Ovary (tissue), 3 donors: Measurements from ENCODE around the gene ADAMTSL3.

Experiments
- CTCF ChIP-seq, 3 donors: fragments of 450-650 bp in 2 of 3; fragments of 200-600 bp in 1 of 3; IDR thresholded peaks; one replicate each; pipeline versions ENCODE4 v1.5.1 to v1.8.0; 2016 to 2022; ENCODE audit warnings: antibody characterized with exemption in 3 of 3, mild to moderate bottlenecking in 1 of 3
- EP300 ChIP-seq: sonication (generic); formaldehyde crosslinking; IDR thresholded peaks from one replicate; pipeline ENCODE4 v1.6.1; 2017; ENCODE audit warnings: antibody characterized with exemption
- POLR2A ChIP-seq: fragments of 450-650 bp; IDR thresholded peaks from one replicate; pipeline ENCODE4 v1.6.1; 2017; ENCODE audit warnings: antibody characterized with exemption, mild to moderate bottlenecking, moderate library complexity
- donor health status: DM: no; HTN: no; CAD: no.

GRCh38 chr15:83643201-83643600 is 10.7 kb upstream of the ADAMTSL3 start:
- TF ChIP-seq CTCF (IDR thresholded peaks at IDR 0.05) (no peak), EP300 (no peak), POLR2A (no peak)
